Measurements from ENCODE around the gene NECTIN2.
"Not testable (repeated sequence)": the region's sequence is repeated elsewhere in the genome, so short reads cannot be mapped to it uniquely, and the experiment has no call there.

Gene NECTIN2

DNA sequence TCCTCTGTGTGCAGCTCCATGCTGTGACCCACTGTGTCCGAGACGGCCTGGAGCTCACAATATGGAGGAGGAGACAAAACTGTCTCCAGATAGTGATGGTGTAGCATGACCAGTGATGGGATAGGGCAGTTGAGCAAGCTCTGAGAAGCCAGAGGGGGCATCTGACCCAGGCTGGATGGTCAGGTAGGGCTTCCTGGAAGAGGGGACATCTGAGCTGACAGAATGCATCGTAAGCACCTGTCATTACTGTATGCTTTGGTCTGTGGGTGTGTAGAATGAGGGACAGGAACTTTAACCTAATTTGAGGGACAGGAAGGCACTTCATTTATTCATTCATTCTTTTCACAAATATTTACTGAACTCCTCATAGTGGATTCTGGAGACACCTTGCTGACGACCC is 38.5 kb downstream of the NECTIN2 start:
- DNase-seq (ENCODE audit: low read depth): no peak

- DNase-seq (ENCODE audit: low read depth): no peak
These were observed 40.0 kb downstream of the NECTIN2 start for GRCh38 chr19:44886141-44886540.

DNA sequence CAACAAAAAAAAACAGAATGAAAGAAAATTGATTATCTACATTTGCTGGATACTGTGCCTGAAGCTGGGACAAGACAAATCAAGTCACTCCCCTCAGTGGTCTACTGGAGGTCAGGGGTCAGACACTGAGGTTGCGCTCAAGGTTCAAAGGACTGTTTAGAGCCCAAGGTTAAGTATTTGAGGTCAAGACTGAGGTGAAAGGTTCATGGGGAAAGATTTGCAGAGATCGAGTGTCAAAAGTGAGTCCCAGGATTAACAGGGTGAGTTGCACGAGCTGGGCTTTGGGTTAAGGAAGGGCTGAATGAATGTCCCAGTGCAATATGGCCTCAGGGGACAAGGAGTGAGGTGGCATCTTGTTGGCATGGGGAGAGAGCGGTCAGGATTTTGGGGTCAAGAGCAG is 41.6 kb downstream of the NECTIN2 start:
- no peak for DNase-seq (ENCODE audit: low read depth)

DNA sequence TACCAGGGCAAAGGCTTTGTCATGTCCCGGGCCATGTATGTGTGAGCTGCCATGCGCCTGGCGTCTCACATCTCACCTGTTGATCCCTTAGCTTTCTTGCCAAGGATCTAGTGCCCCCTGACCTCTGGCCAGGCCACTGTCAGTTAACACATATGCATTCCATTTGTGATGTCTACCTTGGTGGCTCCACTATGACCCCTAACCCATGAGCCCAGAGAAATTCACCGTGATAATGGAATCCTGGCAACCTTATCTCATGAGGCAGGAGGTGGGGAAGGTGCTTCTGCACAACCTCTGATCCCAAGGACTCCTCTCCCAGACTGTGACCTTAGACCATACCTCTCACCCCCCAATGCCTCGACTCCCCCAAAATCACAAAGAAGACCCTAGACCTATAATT is 42.2 kb downstream of the NECTIN2 start:
- DNase-seq (ENCODE audit: low read depth): not testable (repeated sequence)

GRCh38 chr19:44889830-44890365 is 43.8 kb downstream of the NECTIN2 start:
- DNase-seq (ENCODE audit: low read depth): no peak

DNA sequence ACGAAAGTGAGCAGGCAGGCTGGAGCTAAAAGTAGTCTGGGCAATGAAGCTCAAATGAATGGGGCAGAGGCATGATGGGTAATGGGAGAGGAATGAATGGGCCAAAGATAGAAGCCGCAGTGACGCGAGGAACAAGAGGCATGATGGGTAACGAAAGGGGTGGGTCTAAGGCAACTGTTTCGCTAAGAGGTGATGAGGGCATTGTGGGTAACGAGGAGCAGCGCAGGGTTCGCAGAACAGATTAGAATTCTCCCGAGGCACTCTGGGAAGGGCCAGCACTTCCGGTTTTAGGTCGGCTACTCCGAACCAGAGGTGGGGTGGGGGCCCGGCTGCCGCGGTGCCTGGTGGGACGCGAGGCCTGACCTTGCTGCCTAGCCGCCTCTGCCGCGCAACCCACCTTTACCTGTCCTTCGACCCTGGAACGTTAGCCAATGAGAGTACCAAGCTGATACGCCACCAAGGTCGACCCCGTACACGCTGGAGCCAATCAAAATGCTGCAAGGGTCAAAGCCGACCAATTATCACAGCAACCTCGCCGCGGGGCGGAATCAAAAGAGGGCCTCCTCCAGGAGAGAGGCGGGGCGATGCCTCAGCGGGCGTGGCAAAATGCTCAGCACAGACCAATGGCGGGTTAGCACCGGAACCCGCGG is 44.4 kb downstream of the NECTIN2 start:
- no peak for DNase-seq (ENCODE audit: low read depth)

- DNase-seq (ENCODE audit: low read depth): peak; percentile 100
These were observed 45.2 kb downstream of the NECTIN2 start, which contains the start of gene TOMM40 for GRCh38 chr19:44891016-44891882. Gene TOMM40, plus strand, starts transcription at chr19:44891254. Its CDS starts 162 bp downstream, at chr19:44891416.

DNA sequence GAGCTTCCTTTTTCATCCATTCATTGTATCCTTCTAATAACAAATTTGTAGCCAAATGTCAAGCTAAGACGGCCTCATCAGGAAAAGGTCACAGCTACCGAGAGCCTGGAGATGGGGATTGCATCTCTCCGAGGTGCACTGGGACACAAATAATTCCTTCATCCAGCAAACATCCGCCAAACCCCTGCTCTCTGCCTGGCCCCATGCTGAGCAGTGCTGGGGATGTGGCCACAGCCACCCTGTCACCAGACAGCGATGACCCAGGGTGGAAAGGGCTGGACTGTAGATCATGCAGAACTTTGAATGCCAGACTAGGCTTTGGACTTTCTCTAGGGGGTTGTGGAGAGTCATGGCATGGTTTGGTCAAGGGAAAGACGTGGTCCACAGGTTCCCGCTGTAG is 46.8 kb downstream of the NECTIN2 start:
- DNase-seq (ENCODE audit: low read depth): no peak

- DNase-seq (ENCODE audit: low read depth): no peak
These were observed 47.4 kb downstream of the NECTIN2 start for GRCh38 chr19:44893332-44894051.

DNA sequence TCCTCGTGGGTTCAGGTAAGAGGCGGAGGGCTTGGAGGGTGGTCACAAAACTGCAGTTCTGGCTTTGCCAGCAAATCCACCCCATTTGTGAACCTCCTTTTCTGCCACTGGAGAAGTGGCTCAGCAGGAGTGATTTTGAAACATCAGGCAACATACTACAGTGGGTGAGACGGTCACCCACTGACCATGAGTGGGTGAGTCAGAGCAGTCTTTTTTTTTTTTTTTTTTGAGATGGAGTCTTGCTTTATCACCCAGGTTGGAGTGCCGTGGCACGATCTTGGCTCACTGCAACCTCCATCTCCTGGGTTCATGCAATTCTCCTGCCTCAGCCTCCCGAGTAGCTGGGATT is 47.9 kb downstream of the NECTIN2 start:
- DNase-seq (ENCODE audit: low read depth): no peak

- DNase-seq (ENCODE audit: low read depth): no peak
These were observed 48.8 kb downstream of the NECTIN2 start for GRCh38 chr19:44894946-44895345.

- DNase-seq (ENCODE audit: low read depth): no peak
These were observed 51.7 kb downstream of the NECTIN2 start for GRCh38 chr19:44897835-44898234.

- no peak for DNase-seq (ENCODE audit: low read depth)
These were observed 54.5 kb downstream of the NECTIN2 start for GRCh38 chr19:44900328-44901244.

DNA sequence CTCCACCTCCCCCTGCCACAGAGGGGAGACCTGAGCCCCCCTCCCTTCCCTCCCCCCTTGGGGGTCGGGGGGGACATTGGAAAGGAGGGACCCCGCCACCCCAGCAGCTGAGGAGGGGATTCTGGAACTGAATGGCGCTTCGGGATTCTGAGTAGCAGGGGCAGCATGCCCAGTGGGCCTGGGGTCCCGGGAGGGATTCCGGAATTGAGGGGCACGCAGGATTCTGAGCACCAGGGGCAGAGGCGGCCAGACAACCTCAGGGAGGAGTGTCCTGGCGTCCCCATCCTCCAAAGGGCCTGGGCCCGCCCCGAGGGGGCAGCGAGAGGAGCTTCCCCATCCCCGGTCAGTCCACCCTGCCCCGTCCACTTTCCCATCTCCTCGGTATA is 57.1 kb downstream of the NECTIN2 start:
- DNase-seq (ENCODE audit: low read depth): no peak

GRCh38 chr19:44903602-44904425 is 57.7 kb downstream of the NECTIN2 start:
- peak; percentile 63 for DNase-seq (ENCODE audit: low read depth)

GRCh38 chr19:44904426-44904994 is 58.4 kb downstream of the NECTIN2 start:
- no peak for DNase-seq (ENCODE audit: low read depth)

DNA sequence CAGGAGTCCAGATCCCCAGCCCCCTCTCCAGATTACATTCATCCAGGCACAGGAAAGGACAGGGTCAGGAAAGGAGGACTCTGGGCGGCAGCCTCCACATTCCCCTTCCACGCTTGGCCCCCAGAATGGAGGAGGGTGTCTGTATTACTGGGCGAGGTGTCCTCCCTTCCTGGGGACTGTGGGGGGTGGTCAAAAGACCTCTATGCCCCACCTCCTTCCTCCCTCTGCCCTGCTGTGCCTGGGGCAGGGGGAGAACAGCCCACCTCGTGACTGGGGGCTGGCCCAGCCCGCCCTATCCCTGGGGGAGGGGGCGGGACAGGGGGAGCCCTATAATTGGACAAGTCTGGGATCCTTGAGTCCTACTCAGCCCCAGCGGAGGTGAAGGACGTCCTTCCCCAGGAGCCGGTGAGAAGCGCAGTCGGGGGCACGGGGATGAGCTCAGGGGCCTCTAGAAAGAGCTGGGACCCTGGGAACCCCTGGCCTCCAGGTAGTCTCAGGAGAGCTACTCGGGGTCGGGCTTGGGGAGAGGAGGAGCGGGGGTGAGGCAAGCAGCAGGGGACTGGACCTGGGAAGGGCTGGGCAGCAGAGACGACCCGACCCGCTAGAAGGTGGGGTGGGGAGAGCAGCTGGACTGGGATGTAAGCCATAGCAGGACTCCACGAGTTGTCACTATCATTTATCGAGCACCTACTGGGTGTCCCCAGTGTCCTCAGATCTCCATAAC is 59.5 kb downstream of the NECTIN2 start, which contains the start of gene APOE:
TSS of gene APOE (plus strand) at position 360 of the 724 bp plus-strand sequence. CDS start 829 bp downstream, outside the sequence.
- no peak for DNase-seq (ENCODE audit: low read depth)

GRCh38 chr19:44907613-44908012 is 61.5 kb downstream of the NECTIN2 start:
- DNase-seq (ENCODE audit: low read depth): no peak

DNA sequence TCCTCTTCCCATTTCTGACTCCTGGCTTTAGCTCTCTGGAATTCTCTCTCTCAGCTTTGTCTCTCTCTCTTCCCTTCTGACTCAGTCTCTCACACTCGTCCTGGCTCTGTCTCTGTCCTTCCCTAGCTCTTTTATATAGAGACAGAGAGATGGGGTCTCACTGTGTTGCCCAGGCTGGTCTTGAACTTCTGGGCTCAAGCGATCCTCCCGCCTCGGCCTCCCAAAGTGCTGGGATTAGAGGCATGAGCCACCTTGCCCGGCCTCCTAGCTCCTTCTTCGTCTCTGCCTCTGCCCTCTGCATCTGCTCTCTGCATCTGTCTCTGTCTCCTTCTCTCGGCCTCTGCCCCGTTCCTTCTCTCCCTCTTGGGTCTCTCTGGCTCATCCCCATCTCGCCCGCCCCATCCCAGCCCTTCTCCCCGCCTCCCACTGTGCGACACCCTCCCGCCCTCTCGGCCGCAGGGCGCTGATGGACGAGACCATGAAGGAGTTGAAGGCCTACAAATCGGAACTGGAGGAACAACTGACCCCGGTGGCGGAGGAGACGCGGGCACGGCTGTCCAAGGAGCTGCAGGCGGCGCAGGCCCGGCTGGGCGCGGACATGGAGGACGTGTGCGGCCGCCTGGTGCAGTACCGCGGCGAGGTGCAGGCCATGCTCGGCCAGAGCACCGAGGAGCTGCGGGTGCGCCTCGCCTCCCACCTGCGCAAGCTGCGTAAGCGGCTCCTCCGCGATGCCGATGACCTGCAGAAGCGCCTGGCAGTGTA is 62.2 kb downstream of the NECTIN2 start:
- DNase-seq (ENCODE audit: low read depth): no peak

Measured in activated T-cell treated with anti-CD3 and anti-CD28 coated beads for 24 hours (primary cell).